K562 (cell line): ENCODE measurements around the gene KIF18B. TPM values are rescaled to one million over a fixed set of nuclear protein-coding genes. Genes with fewer than 3 reads are reported as not detected.
A peak's percentile ranks its signal among the peaks of the same experiment; 100 is the strongest.

ENCODE experiments used
- ATAC-seq: fragments of 200-7000 bp; cut with Tn5 transposase; 3 replicates; pipeline ENCODE4 v1.9.1; 2020; ENCODE audit warnings: moderate library complexity
- BruUV-seq: library from RNA; stranded (reverse); fragments of 400-500 nt; replicated peaks from 2 replicates; lab custom pipeline; 2021; lab: Mats Ljungman, UMichigan
- CTCF ChIA-PET: fragments of 300-600 bp; formaldehyde crosslinking; extraction: SDS; loops from one replicate; lab custom pipeline; 2021; ENCODE audit warnings: low intra/inter-chr PET ratio; lab: Yijun Ruan, JAX
- POLR2A ChIA-PET: fragments of 300-600, 350-650 bp; sonication (Branson Sonifier 250); formaldehyde crosslinking; extraction: SDS; loops from one replicate; lab custom pipeline; 2021; ENCODE audit warnings: antibody characterized with exemption, inconsistent platforms; lab: Yijun Ruan, JAX
- DNase-seq, 4 experiments: peaks; one replicate each; pipeline versions ENCODE4 v3.0.0 to v3.0.0-alpha.2; 2011 to 2018; ENCODE audit warnings: low spot score in 3 of 4, mixed read lengths in 3 of 4; ENCODE audit errors: extremely low read depth in 1 of 4
- FAIRE-seq: peaks from 2 replicates; lab custom pipeline; 2011; peaks lifted over from hg19 to GRCh38; lab: Jason Lieb, UNC
- H2AFZ ChIP-seq: 2 replicates; pipeline ENCODE4 v1.6.0; 2011; ENCODE audit warnings: low read depth, low read length, control low read depth, inconsistent platforms
- H3K27ac ChIP-seq: fragments of 200-600 bp; 3 replicates; pipeline ENCODE4 v1.8.0; 2011; ENCODE audit warnings: low read depth, mild to moderate bottlenecking, control low read depth, inconsistent platforms, low read length, moderate library complexity, mixed read lengths; ENCODE audit errors: extremely low read depth
- H3K27me3 ChIP-seq, 2 experiments: fragments of 300-600 bp in 1 of 2; 2 replicates in 1 of 2; 3 replicates in 1 of 2; pipeline versions ENCODE4 v1.6.0 to v1.8.0; 2011; ENCODE audit warnings: inconsistent platforms in 2 of 2, low read length in 2 of 2, mild to moderate bottlenecking in 1 of 2, mixed read lengths in 1 of 2, moderate library complexity in 1 of 2; ENCODE audit not compliant: control insufficient read depth in 2 of 2, insufficient read depth in 2 of 2
- H3K36me3 ChIP-seq: fragments of 300-600 bp; 3 replicates; pipeline ENCODE4 v1.8.0; 2011; ENCODE audit warnings: mild to moderate bottlenecking, low read length, inconsistent platforms; ENCODE audit not compliant: control insufficient read depth, insufficient read depth
- H3K4me1 ChIP-seq, 2 experiments: fragments of 200-600 bp in 1 of 2; replicated peaks in 1 of 2; 2 replicates in 1 of 2; 3 replicates in 1 of 2; pipeline versions ENCODE4 v1.5.1 to v1.8.0; 2011; ENCODE audit warnings: inconsistent platforms in 2 of 2, low read length in 2 of 2, mild to moderate bottlenecking in 1 of 2, mixed read lengths in 1 of 2, moderate library complexity in 1 of 2; ENCODE audit not compliant: control insufficient read depth in 2 of 2, insufficient read depth in 2 of 2
- H3K4me2 ChIP-seq: 2 replicates; pipeline ENCODE4 v1.6.1; 2011; ENCODE audit warnings: low read length, control low read depth, inconsistent platforms, mixed read lengths; ENCODE audit not compliant: insufficient read depth
- H3K4me3 ChIP-seq: fragments of 200-600 bp; sonication (generic), shearing (Covaris generic); 2 replicates; pipeline ENCODE4 v1.5.1; 2016; ENCODE audit warnings: control low read depth, inconsistent platforms
- H3K79me2 ChIP-seq: fragments of 200-600 bp; 3 replicates; pipeline ENCODE4 v1.8.0; 2011; ENCODE audit warnings: low read length, inconsistent platforms; ENCODE audit not compliant: control insufficient read depth, insufficient read depth
- H3K9ac ChIP-seq, 2 experiments: 2 replicates each; pipeline versions ENCODE4 v1.6.0 to v1.6.1; 2011; ENCODE audit warnings: low read depth in 2 of 2, low read length in 2 of 2, control low read depth in 1 of 2, inconsistent platforms in 1 of 2, mild to moderate bottlenecking in 1 of 2, mixed read lengths in 1 of 2; ENCODE audit not compliant: insufficient read depth in 1 of 2
- H3K9me1 ChIP-seq: one replicate; pipeline ENCODE4 v1.6.0; 2011; ENCODE audit warnings: inconsistent platforms, mild to moderate bottlenecking, low read length, moderate library complexity; ENCODE audit not compliant: control insufficient read depth, insufficient read depth
- H3K9me3 ChIP-seq: replicated peaks from 2 replicates; pipeline ENCODE4 v1.5.1; 2011; ENCODE audit warnings: low read depth, low read length, inconsistent platforms; ENCODE audit not compliant: control insufficient read depth, insufficient read depth
- H4K20me1 ChIP-seq: replicated peaks from 2 replicates; pipeline ENCODE4 v1.6.1; 2011; ENCODE audit warnings: low read length, inconsistent platforms, mixed read lengths; ENCODE audit not compliant: control insufficient read depth, insufficient read depth
- ASH1L ChIP-seq: fragments of 450-650 bp; IDR thresholded peaks from 2 replicates; pipeline ENCODE4 v1.6.1; 2018; ENCODE audit warnings: borderline replicate concordance, mild to moderate bottlenecking, low read depth; ENCODE audit not compliant: partially characterized antibody
- RFX5 ChIP-seq: IDR thresholded peaks from 2 replicates; pipeline ENCODE4 v1.6.1; 2011; ENCODE audit warnings: low read depth, mild to moderate bottlenecking, improper control_type of control experiment, low read length
- SMARCC2 ChIP-seq: fragments of 450-650 bp; IDR thresholded peaks from 2 replicates; pipeline ENCODE4 v1.6.1; 2017; ENCODE audit warnings: antibody characterized with exemption, moderate library complexity, mild to moderate bottlenecking, low read depth
- TSC22D4 ChIP-seq: fragments of 450-650 bp; IDR thresholded peaks from 2 replicates; pipeline ENCODE4 v1.6.1; 2016; ENCODE audit warnings: missing genetic modification characterization, missing biosample characterization, control low read depth
- ZBTB7A ChIP-seq: IDR thresholded peaks from 2 replicates; pipeline ENCODE4 v1.6.1; 2011; ENCODE audit warnings: low read depth, mild to moderate bottlenecking, low read length, moderate library complexity, borderline replicate concordance; ENCODE audit not compliant: control insufficient read depth
- ZNF263 ChIP-seq: sonication (generic); formaldehyde crosslinking; IDR thresholded peaks from 2 replicates; pipeline ENCODE4 v1.8.0; 2022; ENCODE audit warnings: mild to moderate bottlenecking, missing genetic modification reagents, borderline replicate concordance
- ZNF766 ChIP-seq: fragments of 200-800 bp; sonication (Bioruptor generic); conservative IDR thresholded peaks from 2 replicates; pipeline ENCODE4 v1.6.1; 2016; ENCODE audit warnings: missing genetic modification characterization, missing compliant biosample characterization
- WGBS: fragments of 100-300 bp; shearing (Covaris generic); methylation state at CpG from one replicate; pipeline ENCODE4 v1.1.6; 2016; ENCODE audit warnings: low coverage, mixed read lengths; ENCODE audit not compliant: insufficient coverage; ENCODE audit errors: missing lambda C conversion rate; 5-methylcytosine and 5-hydroxymethylcytosine counted together
- in situ Hi-C: fragments of 300-500 bp; cut with MboI; formaldehyde crosslinking; loops from 4 replicates; pipeline ENCODE4 v1.15.0; 2018; ENCODE audit warnings: inconsistent platforms, mixed read lengths
- intact Hi-C: fragments of 100-400 bp; cut with micrococcal nuclease; formaldehyde crosslinking; loops from 2 replicates; pipeline ENCODE4 v1.14.2; 2022
- polyA plus RNA-seq, 8 experiments: library from polyadenylated mRNA; depleted of rRNA in 4 of 8; stranded (reverse) in 5 of 8; unstranded in 3 of 8; fragments of >200 nt; fragmentation: Nextera tagmentation in 2 of 8; fragmentation: Illumina TruSeq in 1 of 8; extraction: Ambion mirVana in 2 of 8; extraction: Trizol in 1 of 8; gene quantifications; 2 replicates each; pipeline versions ENCODE4 v1.2.1 to v1.2.3, GENCODE V29; 2011 to 2014; ENCODE audit warnings: inconsistent platforms in 1 of 8, missing spikeins in 1 of 8
- total RNA-seq, 7 experiments: library from RNA; depleted of rRNA in 6 of 7; stranded (reverse); fragments of >200 nt in 6 of 7; fragmentation: Illumina TruSeq in 2 of 7; extraction: Trizol in 2 of 7; gene quantifications; 2 replicates each; pipeline versions ENCODE4 v1.2.1 to v1.2.3, GENCODE V29; 2011 to 2021; ENCODE audit warnings: low replicate concordance in 1 of 7
- TF ChIP-seq, protein P1 (sequence below), 2 experiments: fragments of 250-450 bp in 1 of 2; fragments of 450-650 bp in 1 of 2; sonication (Bioruptor Pico) in 1 of 2; IDR thresholded peaks; 2 replicates each; pipeline versions ENCODE4 v1.6.1 to v1.8.0; 2016 to 2021; ENCODE audit warnings: mild to moderate bottlenecking in 2 of 2, moderate library complexity in 2 of 2, missing compliant biosample characterization in 1 of 2, missing genetic modification characterization in 1 of 2

KIF18B gene
- total and polyA plus RNA-seq, 9 of the 15 experiments (the other 6 are each of a cell fraction or from before 2014, with no cell fraction given), result 2.0 to 42.8 (median 13.2) TPM

DNA sequence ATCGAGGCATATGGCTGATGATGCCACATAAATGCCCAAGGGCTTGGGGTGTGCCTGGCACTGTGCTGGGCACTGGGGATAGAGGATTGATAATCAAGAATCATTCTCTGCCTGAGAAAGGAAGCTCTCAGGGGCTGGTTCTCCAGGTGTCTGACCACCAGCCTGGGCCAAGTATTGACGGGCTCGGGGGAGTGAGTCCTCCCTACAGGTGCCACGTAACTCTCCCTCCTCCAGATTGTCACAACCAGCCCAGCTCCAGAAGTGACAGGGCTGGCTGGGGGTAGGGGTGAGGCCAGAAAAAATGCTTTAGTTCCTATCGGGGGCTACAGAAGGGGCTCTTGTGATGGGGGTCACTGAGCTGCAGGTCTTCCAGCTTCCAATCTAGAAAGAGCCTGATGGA lies 31.2 kb upstream of the KIF18B start:
- CTCF ChIA-PET, result no interaction called here
- FAIRE-seq, result no peak

More for the DNA sequence above, 31.2 kb upstream of the KIF18B start:
- Histone ChIP-seq H3K4me3 (no peak overlapping the region), H3K4me1 (peaks cover 3 to 12% of the 10 kb centered on the region in 2 experiments; a peak in 4 of 5 replicates), H2AFZ (no peak overlapping the region), H3K4me2 (no peak overlapping the region), H3K36me3 (no peaks in the 10 kb centered on the region), H4K20me1 (peaks cover 8% of the 10 kb centered on the region), H3K79me2 (no peaks in the 10 kb centered on the region), H3K9me3 (no peaks in the 10 kb centered on the region), H3K27ac (no peak overlapping the region), H3K9me1 (no peaks in the 10 kb centered on the region), H3K27me3 (peaks cover 27 to 62% of the 10 kb centered on the region in 2 experiments), H3K9ac (no peak overlapping the region)
- BruUV-seq, result no TSS peak
- in situ Hi-C loops, result no loop called here
- POLR2A ChIA-PET, result interaction anchor here (0.6 to 1.3 kb wide), 4 partner anchors 9 to 25 kb away, joined by 3 read pairs; no protein-coding TSS in a partner anchor
- intact Hi-C loops, result no loop called here
- no peak for ATAC-seq
- 8% methylated on average over 5 of the region's 5 CpGs for WGBS
- TF ChIP-seq SMARCC2 (no peak), ZNF263 (CRISPR knock-in tag) (peak; percentile 76), ZNF766 (CRISPR knock-in tag) (no peak), ZBTB7A (no peak), RFX5 (no peak), TSC22D4 (tag) (no peak), ASH1L (no peak)
- TF ChIP-seq, protein P1, sequence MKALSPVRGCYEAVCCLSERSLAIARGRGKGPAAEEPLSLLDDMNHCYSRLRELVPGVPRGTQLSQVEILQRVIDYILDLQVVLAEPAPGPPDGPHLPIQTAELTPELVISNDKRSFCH (CRISPR knock-in tag; IDR thresholded peaks at IDR 0.05), result no peak
- TF ChIP-seq, protein P1 (tag; IDR thresholded peaks at IDR 0.05), result no peak
- no peak for DNase-seq
